Sigmoid colon (tissue), 7 donors: ENCODE results near the gene OSCP1. TPM values are rescaled to one million over a fixed set of nuclear protein-coding genes. Genes with fewer than 3 reads are reported as not detected.

Experiments
- DNase-seq: peaks from one replicate; pipeline ENCODE4 v3.0.0-alpha.2; 2019
- H3K27ac ChIP-seq, 4 donors: fragments of 200-600 bp; sonication (generic); one replicate each; pipeline ENCODE4 v1.5.1; 2016 to 2019; ENCODE audit warnings: mild to moderate bottlenecking in 1 of 4
- H3K27me3 ChIP-seq, 3 donors: fragments of 200-600 bp; sonication (generic); one replicate each; pipeline ENCODE4 v1.5.1; 2019; ENCODE audit warnings: mild to moderate bottlenecking in 1 of 3
- H3K36me3 ChIP-seq, 4 donors: fragments of 200-600 bp; sonication (generic); one replicate each; pipeline ENCODE4 v1.5.1; 2016 to 2019
- H3K4me1 ChIP-seq, 4 donors: fragments of 200-600 bp; sonication (generic); one replicate each; pipeline ENCODE4 v1.5.1; 2017 to 2019
- H3K4me3 ChIP-seq, 4 donors: fragments of 200-600 bp; sonication (generic); one replicate each; pipeline ENCODE4 v1.5.1; 2017 to 2019; ENCODE audit warnings: mild to moderate bottlenecking in 2 of 4, moderate library complexity in 1 of 4
- H3K9me3 ChIP-seq, 4 donors: fragments of 200-600 bp in 3 of 4; sonication (generic) in 3 of 4; one replicate each; pipeline versions ENCODE4 v1.5.1 to v1.6.1; 2013 to 2019
- CTCF ChIP-seq, 4 experiments: fragments of 450-650 bp in 3 of 4; fragments of 200-600 bp in 1 of 4; IDR thresholded peaks; one replicate each; pipeline ENCODE4 v1.5.1; 2016 to 2019; ENCODE audit warnings: antibody characterized with exemption in 4 of 4, mild to moderate bottlenecking in 3 of 4, moderate library complexity in 2 of 4
- EP300 ChIP-seq, 4 donors: sonication (generic); formaldehyde crosslinking; IDR thresholded peaks; one replicate each; pipeline ENCODE4 v1.6.1; 2017; ENCODE audit warnings: antibody characterized with exemption in 4 of 4
- POLR2A ChIP-seq, 2 donors: fragments of 450-650 bp; IDR thresholded peaks; one replicate each; pipeline ENCODE4 v1.6.1; 2016; ENCODE audit warnings: antibody characterized with exemption in 2 of 2, mild to moderate bottlenecking in 2 of 2, moderate library complexity in 2 of 2
- POLR2AphosphoS5 ChIP-seq, 4 donors: sonication (generic); formaldehyde crosslinking; IDR thresholded peaks; one replicate each; pipeline ENCODE4 v1.6.1; 2017; ENCODE audit warnings: antibody characterized with exemption in 4 of 4
- WGBS, 2 donors: extraction: QIAGEN DNeasy Blood & Tissue Kit; methylation state at CpG; one replicate each; pipeline ENCODE4 v1.1.7; 2013; 5-methylcytosine and 5-hydroxymethylcytosine counted together
- intact Hi-C: fragments of 100-400 bp; cut with DNase I; formaldehyde crosslinking; loops from one replicate; pipeline ENCODE4 v1.15.1; 2023
- polyA plus RNA-seq, 3 donors: library from polyadenylated mRNA; stranded (reverse); fragments of 200-250 nt; gene quantifications; one replicate each; pipeline ENCODE4 v1.2.3, GENCODE V29; 2013
- total RNA-seq, 4 donors: library from RNA; depleted of rRNA; stranded (reverse); fragments of >200 nt; gene quantifications; one replicate each; pipeline ENCODE4 v1.1.0, GENCODE V29; 2016
- donor health status: healthy with polysubstance abuse.
- donor health status: Bipolar disorder and iron deficiency.
- donor health status: healthy.

OSCP1 gene
- total and polyA plus RNA-seq, 7 donors, result 1.8 to 15.3 (median 10.3) TPM; not detected in 1

GRCh38 chr1:36384542-36385409 lies 65.5 kb downstream of the OSCP1 start:
- Histone ChIP-seq H3K27me3 (no peaks in the 10 kb centered on the region), H3K27ac (peak overlapping the region; percentile 95 to 98 (median 97)), H3K4me3 (peak overlapping the region; percentile 78 to 97 (median 90)), H3K4me1 (peaks cover 0 to 80% (median 68%) of the 10 kb centered on the region in 4 donors), H3K9me3 (no peaks in the 10 kb centered on the region), H3K36me3 (no peaks in the 10 kb centered on the region)
- intact Hi-C loops, result loop anchor here (5.0 kb wide), 1 partner anchor 237 kb away; the partner anchor contains the start of gene TRAPPC3
- 0 to 1% methylated on average over 25 of the region's 25 CpGs for WGBS, 2 donors
- TF ChIP-seq EP300 (IDR thresholded peaks at IDR 0.05) (no peak), CTCF (IDR thresholded peaks at IDR 0.05) (no peak), POLR2A (IDR thresholded peaks at IDR 0.05) (no peak)
- peak; percentile 82 for DNase-seq

GRCh38 chr1:36383240-36383639 lies 67.0 kb downstream of the OSCP1 start:
- intact Hi-C loops, result no loop called here
- Histone ChIP-seq H3K4me3 (no peak overlapping the region), H3K27ac (peak overlapping the region in 3 of 4 donors; percentile 40 to 98 (median 95)), H3K9me3 (no peaks in the 10 kb centered on the region), H3K36me3 (peaks cover 0 to under 1% (median 0%) of the 10 kb centered on the region in 4 donors), H3K27me3 (no peaks in the 10 kb centered on the region), H3K4me1 (peaks cover 0 to 77% (median 61%) of the 10 kb centered on the region in 4 donors)
- TF ChIP-seq CTCF (IDR thresholded peaks at IDR 0.05) (no peak), POLR2A (IDR thresholded peaks at IDR 0.05) (no peak), EP300 (IDR thresholded peaks at IDR 0.05) (no peak), POLR2AphosphoS5 (IDR thresholded peaks at IDR 0.05) (no peak)
- no peak for DNase-seq
- 91 to 92% methylated on average over 4 of the region's 4 CpGs for WGBS, 2 donors

GRCh38 chr1:36382669-36383068 lies 67.6 kb downstream of the OSCP1 start:
- no peaks in the 10 kb centered on the region for H3K27me3 ChIP-seq
- intact Hi-C loops, result no loop called here
- H3K9me3 ChIP-seq, result no peaks in the 10 kb centered on the region
- H3K4me1 ChIP-seq, result peaks cover 0 to 77% (median 58%) of the 10 kb centered on the region in 4 donors
- no peak for DNase-seq
- peaks cover 0 to 3% (median 0%) of the 10 kb centered on the region in 4 donors for H3K36me3 ChIP-seq
- WGBS, 2 donors, result 97% methylated on average over 4 of the region's 4 CpGs
- no peak for TF ChIP-seq CTCF (IDR thresholded peaks at IDR 0.05)
- no peak for TF ChIP-seq POLR2AphosphoS5 (IDR thresholded peaks at IDR 0.05)
- TF ChIP-seq EP300 (IDR thresholded peaks at IDR 0.05), result no peak
- no peak for TF ChIP-seq POLR2A (IDR thresholded peaks at IDR 0.05)
- H3K27ac ChIP-seq, result peak overlapping the region in 3 of 4 donors; percentile 40 to 98 (median 95)
- H3K4me3 ChIP-seq, result no peak overlapping the region

GRCh38 chr1:36382231-36382630 lies 68.0 kb downstream of the OSCP1 start:
- Histone ChIP-seq H3K36me3 (peaks cover 0 to 3% (median 0%) of the 10 kb centered on the region in 4 donors), H3K4me1 (peaks cover 0 to 75% (median 54%) of the 10 kb centered on the region in 4 donors), H3K4me3 (no peak overlapping the region), H3K27ac (peak overlapping the region in 3 of 4 donors; percentile 40 to 98 (median 95)), H3K9me3 (no peaks in the 10 kb centered on the region), H3K27me3 (no peaks in the 10 kb centered on the region)
- TF ChIP-seq EP300 (IDR thresholded peaks at IDR 0.05), result no peak
- TF ChIP-seq POLR2A (IDR thresholded peaks at IDR 0.05), result no peak
- no peak for TF ChIP-seq CTCF (IDR thresholded peaks at IDR 0.05)
- no peak for TF ChIP-seq POLR2AphosphoS5 (IDR thresholded peaks at IDR 0.05)
- WGBS, 2 donors, result 95 to 97% methylated on average over 9 of the region's 9 CpGs
- intact Hi-C loops, result no loop called here
- DNase-seq, result no peak
